Measurements from ENCODE around the gene TNFAIP2. TPM values are rescaled to one million over a fixed set of nuclear protein-coding genes. Genes with fewer than 3 reads are reported as not detected.

TNFAIP2 gene
- total RNA-seq, 2 experiments from 2014 or later = 1.1 to 1.2 TPM

- POLR2A ChIA-PET = no interaction called here
- H3K4me1 Mint-ChIP-seq (ENCODE audit: low read depth) = no peaks in the 10 kb centered on the region
- DNase-seq (no peak), ATAC-seq (no peak)
- CTCF ChIA-PET = interaction anchor here (2.4 kb wide), 1 partner anchor 38 kb away, joined by 14 read pairs; no protein-coding TSS in a partner anchor
- no peaks in the 10 kb centered on the region for H3K9me3 Mint-ChIP-seq
- no peak overlapping the region for H3K4me3 Mint-ChIP-seq
- H3K27ac Mint-ChIP-seq = no peak overlapping the region
- no peaks in the 10 kb centered on the region for H3K36me3 Mint-ChIP-seq (ENCODE audit: low read depth)
- intact Hi-C loops (cut with micrococcal nuclease) = no loop called here
- TF ChIP-seq, protein P1, sequence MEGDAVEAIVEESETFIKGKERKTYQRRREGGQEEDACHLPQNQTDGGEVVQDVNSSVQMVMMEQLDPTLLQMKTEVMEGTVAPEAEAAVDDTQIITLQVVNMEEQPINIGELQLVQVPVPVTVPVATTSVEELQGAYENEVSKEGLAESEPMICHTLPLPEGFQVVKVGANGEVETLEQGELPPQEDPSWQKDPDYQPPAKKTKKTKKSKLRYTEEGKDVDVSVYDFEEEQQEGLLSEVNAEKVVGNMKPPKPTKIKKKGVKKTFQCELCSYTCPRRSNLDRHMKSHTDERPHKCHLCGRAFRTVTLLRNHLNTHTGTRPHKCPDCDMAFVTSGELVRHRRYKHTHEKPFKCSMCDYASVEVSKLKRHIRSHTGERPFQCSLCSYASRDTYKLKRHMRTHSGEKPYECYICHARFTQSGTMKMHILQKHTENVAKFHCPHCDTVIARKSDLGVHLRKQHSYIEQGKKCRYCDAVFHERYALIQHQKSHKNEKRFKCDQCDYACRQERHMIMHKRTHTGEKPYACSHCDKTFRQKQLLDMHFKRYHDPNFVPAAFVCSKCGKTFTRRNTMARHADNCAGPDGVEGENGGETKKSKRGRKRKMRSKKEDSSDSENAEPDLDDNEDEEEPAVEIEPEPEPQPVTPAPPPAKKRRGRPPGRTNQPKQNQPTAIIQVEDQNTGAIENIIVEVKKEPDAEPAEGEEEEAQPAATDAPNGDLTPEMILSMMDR (IDR thresholded peaks at IDR 0.05) = no peak
- peaks cover 12% of the 10 kb centered on the region for H3K27me3 Mint-ChIP-seq
These were observed 20.2 kb downstream of the TNFAIP2 start for GRCh38 chr14:103143506-103143905.

- POLR2A ChIA-PET = interaction anchor here (0.6 kb wide), 1 partner anchor 137 kb away, joined by 3 read pairs; no protein-coding TSS in a partner anchor
- CTCF ChIA-PET = no interaction called here
- intact Hi-C loops (cut with micrococcal nuclease) = no loop called here
- Mint-ChIP-seq H3K27me3 (peaks cover 14% of the 10 kb centered on the region), H3K36me3 (ENCODE audit: low read depth) (no peaks in the 10 kb centered on the region), H3K4me3 (no peak overlapping the region), H3K9me3 (no peaks in the 10 kb centered on the region), H3K4me1 (ENCODE audit: low read depth) (no peaks in the 10 kb centered on the region), H3K27ac (no peak overlapping the region)
- DNase-seq (no peak), ATAC-seq (no peak)
- TF ChIP-seq, protein P1 (IDR thresholded peaks at IDR 0.05) = no peak
These were observed 20.8 kb downstream of the TNFAIP2 start for GRCh38 chr14:103144085-103144484.

DNA sequence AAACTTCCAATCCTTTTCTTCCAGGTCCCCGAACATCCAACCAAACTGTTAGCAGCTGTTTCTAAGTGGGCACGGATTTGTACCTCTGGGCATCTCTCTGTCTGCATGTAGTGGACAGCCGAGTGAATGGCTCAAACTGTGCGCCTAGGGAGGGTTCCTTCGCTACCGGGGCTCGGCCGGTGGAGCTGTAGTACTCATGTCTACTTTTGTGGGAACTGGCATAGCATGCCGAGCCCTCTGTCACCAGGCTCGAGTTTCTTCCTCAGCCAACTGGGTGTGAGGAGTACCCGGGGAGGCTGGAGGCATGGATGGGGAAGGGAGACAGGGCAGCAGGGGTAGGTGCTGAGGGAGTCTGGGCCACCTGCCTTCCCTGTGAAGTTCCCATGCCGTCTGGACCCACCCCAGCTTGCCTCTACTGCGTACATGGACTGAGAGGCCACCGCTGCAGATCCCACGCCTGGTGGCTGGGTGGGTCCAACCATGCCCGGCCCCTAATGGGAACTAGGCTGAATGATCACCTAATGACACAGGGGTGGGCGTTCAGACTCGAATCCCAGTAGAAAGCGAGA is 23.0 kb downstream of the TNFAIP2 start:
- DNase-seq = no peak
- no peaks in the 10 kb centered on the region for H3K9me3 Mint-ChIP-seq
- ChIA-PET CTCF (no interaction called here), POLR2A (no interaction called here)
- H3K4me3 Mint-ChIP-seq = no peak overlapping the region
- H3K4me1 Mint-ChIP-seq (ENCODE audit: low read depth) = no peaks in the 10 kb centered on the region
- intact Hi-C loops (cut with micrococcal nuclease) = no loop called here
- H3K27ac Mint-ChIP-seq = no peak overlapping the region
- ATAC-seq = no peak
- TF ChIP-seq, protein P1 (IDR thresholded peaks at IDR 0.05) = no peak
- no peaks in the 10 kb centered on the region for H3K36me3 Mint-ChIP-seq (ENCODE audit: low read depth)
- H3K27me3 Mint-ChIP-seq = peaks cover 13% of the 10 kb centered on the region

- Mint-ChIP-seq H3K27me3 (peaks cover 9% of the 10 kb centered on the region), H3K27ac (no peak overlapping the region), H3K4me1 (ENCODE audit: low read depth) (no peaks in the 10 kb centered on the region), H3K9me3 (no peaks in the 10 kb centered on the region), H3K36me3 (ENCODE audit: low read depth) (no peaks in the 10 kb centered on the region), H3K4me3 (no peak overlapping the region)
- no peak for ATAC-seq
- DNase-seq = no peak
- ChIA-PET CTCF (interaction anchor here (1.2 kb wide), 1 partner anchor 45 kb away, joined by 5 read pairs; no protein-coding TSS in a partner anchor), POLR2A (no interaction called here)
- TF ChIP-seq, protein P1 (IDR thresholded peaks at IDR 0.05) = no peak
- intact Hi-C loops (cut with micrococcal nuclease) = no loop called here
These were observed 26.3 kb downstream of the TNFAIP2 start for GRCh38 chr14:103149351-103150237.
